Common myeloid progenitor, CD34-positive (primary cell): Measurements from ENCODE around the gene ZDHHC11.

Experiments
- CTCF ChIA-PET: fragments of 350-600 bp; sonication (Branson Sonifier 250); formaldehyde crosslinking; loops from one replicate; lab custom pipeline; 2021; ENCODE audit warnings: antibody characterized with exemption; lab: Charles Lee
- POLR2A ChIA-PET: fragments of 350-600 bp; sonication (Branson Sonifier 250); formaldehyde crosslinking; loops from one replicate; lab custom pipeline; 2021; ENCODE audit warnings: antibody characterized with exemption; lab: Charles Lee
- DNase-seq, 3 donors: peaks; one replicate each; pipeline versions ENCODE4 v3.0.0 to v3.0.0-alpha.2; 2013
- H3K27ac ChIP-seq, 2 experiments: 1 replicate in 1 of 2; 2 replicates in 1 of 2; pipeline ENCODE4 v1.7.0; 2013; ENCODE audit warnings: inconsistent platforms in 2 of 2, low read length in 2 of 2, mild to moderate bottlenecking in 2 of 2, low read depth in 1 of 2, moderate library complexity in 1 of 2; ENCODE audit not compliant: severe bottlenecking in 2 of 2, insufficient read depth in 1 of 2, poor library complexity in 1 of 2
- H3K27me3 ChIP-seq, 5 experiments: replicated peaks in 2 of 5; 1 replicate in 3 of 5; 2 replicates in 2 of 5; pipeline versions ENCODE4 v1.6.1 to v1.7.0; 2013; ENCODE audit warnings: low read length in 4 of 5, mild to moderate bottlenecking in 2 of 5, moderate library complexity in 2 of 5, inconsistent platforms in 1 of 5; ENCODE audit not compliant: insufficient read depth in 5 of 5, control insufficient read depth in 4 of 5
- H3K36me3 ChIP-seq, 4 experiments: 1 replicate in 2 of 4; 2 replicates in 2 of 4; pipeline versions ENCODE4 v1.6.1 to v1.7.0; 2013; ENCODE audit warnings: low read length in 3 of 4, control low read depth in 1 of 4, mild to moderate bottlenecking in 1 of 4; ENCODE audit not compliant: control insufficient read depth in 4 of 4, insufficient read depth in 4 of 4
- H3K4me1 ChIP-seq, 4 experiments: 1 replicate in 3 of 4; 2 replicates in 1 of 4; pipeline versions ENCODE4 v1.6.1 to v1.7.1; 2013; ENCODE audit warnings: low read length in 3 of 4, mild to moderate bottlenecking in 3 of 4, control low read depth in 1 of 4, inconsistent platforms in 1 of 4, moderate library complexity in 1 of 4; ENCODE audit not compliant: control insufficient read depth in 4 of 4, insufficient read depth in 4 of 4; ENCODE audit errors: control extremely low read depth in 1 of 4
- H3K4me3 ChIP-seq, 7 experiments: 1 replicate in 4 of 7; 2 replicates in 3 of 7; pipeline versions ENCODE4 v1.5.1 to v1.7.0; 2013; ENCODE audit warnings: mild to moderate bottlenecking in 7 of 7, low read length in 6 of 7, moderate library complexity in 6 of 7, inconsistent platforms in 2 of 7, low read depth in 2 of 7, control low read depth in 1 of 7; ENCODE audit not compliant: insufficient read depth in 4 of 7, control insufficient read depth in 1 of 7; ENCODE audit errors: extremely low read depth in 1 of 7
- H3K9me3 ChIP-seq, 5 experiments: 1 replicate in 4 of 5; 2 replicates in 1 of 5; pipeline versions ENCODE4 v1.6.1 to v1.7.1; 2013; ENCODE audit warnings: low read length in 4 of 5, mild to moderate bottlenecking in 2 of 5, inconsistent platforms in 1 of 5, low read depth in 1 of 5, moderate library complexity in 1 of 5; ENCODE audit not compliant: control insufficient read depth in 4 of 5, insufficient read depth in 2 of 5; ENCODE audit errors: control extremely low read depth in 1 of 5
- WGBS: methylation state at CpG from one replicate; pipeline ENCODE4 v1.1.5; 2013; ENCODE audit not compliant: insufficient coverage; 5-methylcytosine and 5-hydroxymethylcytosine counted together

The ZDHHC11 gene

GRCh38 chr5:889075-889710, 38.4 kb upstream of the ZDHHC11 start:
- DNase-seq, result no peak
- Histone ChIP-seq H3K36me3 (peaks cover 35 to 77% (median 59%) of the 10 kb centered on the region in 4 experiments), H3K4me3 (no peak overlapping the region), H3K4me1 (peaks cover 0 to 26% (median 23%) of the 10 kb centered on the region in 4 experiments), H3K27me3 (no peaks in the 10 kb centered on the region), H3K27ac (no peak overlapping the region), H3K9me3 (no peaks in the 10 kb centered on the region)
- ChIA-PET CTCF (interaction anchor here (0.6 to 10.1 kb wide), 3 partner anchors 11 to 402 kb away, joined by 3 to 67 read pairs (median 4); no protein-coding TSS in a partner anchor), POLR2A (no interaction called here)
- whole genome bisulfite sequencing, result 100% methylated on average over 6 of the region's 15 CpGs

DNA sequence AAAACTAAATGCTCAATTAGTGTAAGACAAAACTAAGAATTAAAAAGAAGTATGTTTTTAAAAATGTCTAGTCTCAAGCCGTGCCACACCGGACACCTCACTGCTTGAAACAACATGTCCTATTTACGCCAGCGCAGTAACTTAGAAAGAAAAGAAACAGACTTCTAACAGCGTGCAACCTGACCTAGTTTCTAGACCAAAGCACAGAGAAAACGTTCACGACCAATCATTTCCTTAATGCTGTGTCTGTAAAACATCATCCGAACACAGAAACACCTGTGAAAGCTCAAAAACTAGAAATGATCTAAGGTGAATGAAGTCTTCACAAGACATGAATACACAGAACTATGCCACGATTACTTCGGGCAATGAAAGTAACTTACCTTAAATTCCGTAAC, 37.9 kb upstream of the ZDHHC11 start:
- CTCF ChIA-PET, result interaction anchor here (0.6 to 10.1 kb wide), 3 partner anchors 12 to 401 kb away, joined by 3 to 67 read pairs (median 4); no protein-coding TSS in a partner anchor
- H3K4me3 ChIP-seq, result no peak overlapping the region
- no peaks in the 10 kb centered on the region for H3K27me3 ChIP-seq
- POLR2A ChIA-PET, result no interaction called here
- H3K9me3 ChIP-seq, result peaks cover 0 to under 1% (median 0%) of the 10 kb centered on the region in 5 experiments
- no peak overlapping the region for H3K27ac ChIP-seq
- 99% methylated on average over 8 of the region's 11 CpGs for WGBS
- DNase-seq, result no peak
- peaks cover 0 to 21% (median 21%) of the 10 kb centered on the region in 4 experiments for H3K4me1 ChIP-seq
- H3K36me3 ChIP-seq, result peaks cover 39 to 79% (median 64%) of the 10 kb centered on the region in 4 experiments

- H3K27ac ChIP-seq, result no peak overlapping the region
- H3K4me3 ChIP-seq, result no peak overlapping the region
- 95% methylated on average over 10 of the region's 14 CpGs for WGBS
- POLR2A ChIA-PET, result no interaction called here
- CTCF ChIA-PET, result interaction anchor here (1.4 to 10.1 kb wide), 3 partner anchors 14 to 217 kb away, joined by 3 to 67 read pairs (median 4); no protein-coding TSS in a partner anchor
- peaks cover 0 to 16% (median 15%) of the 10 kb centered on the region in 4 experiments for H3K4me1 ChIP-seq
- no peaks in the 10 kb centered on the region for H3K27me3 ChIP-seq
- DNase-seq, result no peak
- H3K36me3 ChIP-seq, result peaks cover 43 to 84% (median 69%) of the 10 kb centered on the region in 4 experiments
- H3K9me3 ChIP-seq, result peaks cover 0 to 5% (median 0%) of the 10 kb centered on the region in 5 experiments
Measured at GRCh38 chr5:887947-888637, 37.3 kb upstream of the ZDHHC11 start.

- Histone ChIP-seq H3K27ac (no peak overlapping the region), H3K4me3 (no peak overlapping the region), H3K4me1 (peaks cover 0 to 10% (median 7%) of the 10 kb centered on the region in 4 experiments), H3K36me3 (peaks cover 50 to 96% (median 77%) of the 10 kb centered on the region in 4 experiments), H3K27me3 (no peaks in the 10 kb centered on the region), H3K9me3 (peaks cover 0 to 7% (median 0%) of the 10 kb centered on the region in 5 experiments)
- ChIA-PET POLR2A (no interaction called here), CTCF (interaction anchor here (1.2 to 10.1 kb wide), 4 partner anchors 8 to 216 kb away, joined by 3 to 67 read pairs (median 4); no protein-coding TSS in a partner anchor)
- whole genome bisulfite sequencing, result 98% methylated on average over 26 of the region's 26 CpGs
- DNase-seq, result no peak
Measured at GRCh38 chr5:886716-887325, 36.0 kb upstream of the ZDHHC11 start.

GRCh38 chr5:886036-886435, 35.2 kb upstream of the ZDHHC11 start:
- no peak for DNase-seq
- Histone ChIP-seq H3K36me3 (peaks cover 54 to 98% (median 83%) of the 10 kb centered on the region in 4 experiments), H3K4me1 (peaks cover 0 to 2% (median under 1%) of the 10 kb centered on the region in 4 experiments), H3K27ac (no peak overlapping the region), H3K4me3 (no peak overlapping the region), H3K27me3 (no peaks in the 10 kb centered on the region), H3K9me3 (peaks cover 0 to 7% (median 0%) of the 10 kb centered on the region in 5 experiments)
- POLR2A ChIA-PET, result no interaction called here
- CTCF ChIA-PET, result interaction anchor here (1.2 to 10.1 kb wide), 2 partner anchors 8 to 215 kb away, joined by 3 to 67 read pairs; no protein-coding TSS in a partner anchor
- WGBS, result 91% methylated on average over 12 of the region's 13 CpGs

DNA sequence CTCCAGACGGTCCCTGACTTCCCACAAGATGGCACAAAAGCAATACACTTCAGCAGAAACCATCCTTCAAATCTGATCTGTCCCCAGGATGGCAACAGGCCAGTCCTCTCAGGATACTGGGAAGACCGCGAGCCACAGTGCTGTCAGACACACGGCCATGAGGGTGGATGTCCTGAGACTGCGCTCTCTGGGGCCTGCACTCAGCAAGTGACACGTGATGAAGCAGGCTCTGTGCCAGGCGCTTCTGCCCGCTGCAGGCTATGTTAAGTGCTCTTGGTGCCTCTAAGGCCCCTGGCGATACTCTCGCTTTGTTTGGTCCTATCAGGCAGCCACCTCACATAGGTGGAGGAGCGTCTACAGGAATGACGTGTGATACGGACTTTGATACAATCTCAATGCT, 34.7 kb upstream of the ZDHHC11 start:
- Histone ChIP-seq H3K4me1 (no peaks in the 10 kb centered on the region), H3K27me3 (no peaks in the 10 kb centered on the region), H3K27ac (no peak overlapping the region), H3K4me3 (no peak overlapping the region), H3K9me3 (peaks cover 0 to 7% (median 0%) of the 10 kb centered on the region in 5 experiments), H3K36me3 (peaks cover 54 to 99% (median 82%) of the 10 kb centered on the region in 4 experiments)
- POLR2A ChIA-PET, result no interaction called here
- WGBS, result 95% methylated on average over 7 of the region's 13 CpGs
- no peak for DNase-seq
- CTCF ChIA-PET, result interaction anchor here (1.2 to 10.1 kb wide), 2 partner anchors 9 to 214 kb away, joined by 3 to 67 read pairs; no protein-coding TSS in a partner anchor
